ENCODE results near the gene CCDC192.

CCDC192 gene

DNA sequence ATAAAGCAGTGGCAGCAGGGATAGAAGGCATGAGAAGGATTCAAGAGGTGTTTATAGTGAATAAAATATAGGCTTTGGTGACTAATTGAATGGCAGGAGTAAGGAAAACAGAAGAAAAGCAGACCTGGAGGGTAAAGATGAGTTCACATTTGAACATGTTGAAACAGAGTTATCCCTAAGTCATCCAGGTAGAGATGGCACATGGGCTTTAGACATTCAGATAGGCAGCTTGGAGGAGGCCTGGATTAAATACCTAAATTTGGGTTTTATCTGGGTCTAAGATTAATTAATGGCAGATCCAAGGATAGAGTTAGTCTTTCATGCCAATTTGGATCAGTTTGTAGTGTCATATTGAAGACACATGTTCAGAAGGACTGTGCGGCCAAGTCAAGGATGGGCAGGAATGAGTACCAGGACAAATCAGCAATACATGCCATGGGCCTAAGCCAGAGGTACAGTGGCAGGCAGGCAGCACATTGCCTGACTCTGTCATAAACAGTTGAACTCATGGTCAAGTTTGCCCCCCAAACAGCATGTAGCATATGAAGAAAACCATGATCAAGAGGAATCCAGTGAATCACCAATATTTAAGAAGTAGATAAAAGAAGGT lies 264.9 kb downstream of the CCDC192 start:
- Histone ChIP-seq H3K4me3 (no peak overlapping the region), H3K4me1 (no peaks in the 10 kb centered on the region), H3K9me3 (peaks cover 9% of the 10 kb centered on the region), H4K20me1 (no peaks in the 10 kb centered on the region), H3K36me3 (peaks cover 7% of the 10 kb centered on the region), H3K4me2 (no peak overlapping the region), H3K27me3 (no peaks in the 10 kb centered on the region), H3K27ac (no peak overlapping the region), H3K9ac (no peak overlapping the region)
- no peak for TF ChIP-seq Cebpa-rat (IDR thresholded peaks at IDR 0.05)

- no peak overlapping the region for H3K4me2 ChIP-seq
- no peak for TF ChIP-seq Cebpa-rat (IDR thresholded peaks at IDR 0.05)
Observed at GRCh38 chr5:127969002-127969401, 265.8 kb downstream of the CCDC192 start.

DNA sequence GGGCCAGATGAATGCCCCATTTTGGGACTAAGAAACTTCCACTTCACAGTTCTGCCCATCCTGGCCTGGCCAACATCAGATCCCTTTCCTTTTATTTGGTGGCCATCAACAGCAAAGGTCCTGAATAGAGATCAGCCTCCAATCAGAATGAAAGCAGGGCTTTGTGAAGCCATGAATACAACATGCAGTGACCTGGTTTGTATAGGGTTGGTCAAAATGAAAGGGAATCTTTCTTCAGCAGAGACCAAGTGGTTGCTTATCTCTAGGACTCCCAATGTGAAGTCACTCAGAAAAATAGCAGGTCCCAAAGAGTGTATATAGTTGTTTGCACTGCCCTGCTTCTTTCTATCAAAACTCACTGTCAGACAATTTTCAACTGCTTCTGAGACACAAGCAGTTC lies 266.5 kb downstream of the CCDC192 start:
- Histone ChIP-seq H3K9me3 (peaks cover 9% of the 10 kb centered on the region), H3K36me3 (peaks cover 7% of the 10 kb centered on the region), H3K9ac (no peak overlapping the region), H3K27ac (no peak overlapping the region), H4K20me1 (no peaks in the 10 kb centered on the region), H3K4me2 (no peak overlapping the region), H3K27me3 (no peaks in the 10 kb centered on the region), H3K4me3 (no peak overlapping the region), H3K4me1 (no peaks in the 10 kb centered on the region)
- no peak for TF ChIP-seq Cebpa-rat (IDR thresholded peaks at IDR 0.05)

More at GRCh38 chr5:127969002-127969401, 265.8 kb downstream of the CCDC192 start:
- H3K4me1 ChIP-seq: no peaks in the 10 kb centered on the region
- no peak overlapping the region for H3K4me3 ChIP-seq
- H3K27ac ChIP-seq: no peak overlapping the region
- peaks cover 7% of the 10 kb centered on the region for H3K36me3 ChIP-seq
- H3K27me3 ChIP-seq: no peaks in the 10 kb centered on the region
- no peak overlapping the region for H3K9ac ChIP-seq
- no peaks in the 10 kb centered on the region for H4K20me1 ChIP-seq
- peaks cover 9% of the 10 kb centered on the region for H3K9me3 ChIP-seq

- Histone ChIP-seq H3K4me3 (no peak overlapping the region), H3K4me1 (no peaks in the 10 kb centered on the region), H3K27ac (no peak overlapping the region), H3K4me2 (no peak overlapping the region), H3K27me3 (no peaks in the 10 kb centered on the region), H3K9ac (no peak overlapping the region), H3K9me3 (peaks cover 9% of the 10 kb centered on the region), H3K36me3 (peaks cover 7% of the 10 kb centered on the region), H4K20me1 (no peaks in the 10 kb centered on the region)
- TF ChIP-seq Cebpa-rat (IDR thresholded peaks at IDR 0.05): no peak
Observed at GRCh38 chr5:127970081-127970480, 266.9 kb downstream of the CCDC192 start.

GRCh38 chr5:127970854-127971425 lies 267.7 kb downstream of the CCDC192 start:
- no peak overlapping the region for H3K27ac ChIP-seq
- no peak overlapping the region for H3K9ac ChIP-seq
- H3K4me3 ChIP-seq: no peak overlapping the region
- H4K20me1 ChIP-seq: no peaks in the 10 kb centered on the region
- H3K4me2 ChIP-seq: no peak overlapping the region
- no peak for TF ChIP-seq Cebpa-rat (IDR thresholded peaks at IDR 0.05)
- no peaks in the 10 kb centered on the region for H3K4me1 ChIP-seq
- H3K27me3 ChIP-seq: no peaks in the 10 kb centered on the region
- H3K36me3 ChIP-seq: peaks cover 5% of the 10 kb centered on the region
- peaks cover 8% of the 10 kb centered on the region for H3K9me3 ChIP-seq

GRCh38 chr5:127975961-127976360 lies 272.8 kb downstream of the CCDC192 start:
- Histone ChIP-seq H3K4me1 (no peaks in the 10 kb centered on the region), H3K9ac (no peak overlapping the region), H3K9me3 (no peaks in the 10 kb centered on the region), H3K4me3 (no peak overlapping the region), H3K36me3 (no peaks in the 10 kb centered on the region), H4K20me1 (no peaks in the 10 kb centered on the region), H3K4me2 (no peak overlapping the region), H3K27ac (no peak overlapping the region), H3K27me3 (no peaks in the 10 kb centered on the region)
- no peak for TF ChIP-seq Cebpa-rat (IDR thresholded peaks at IDR 0.05)

DNA sequence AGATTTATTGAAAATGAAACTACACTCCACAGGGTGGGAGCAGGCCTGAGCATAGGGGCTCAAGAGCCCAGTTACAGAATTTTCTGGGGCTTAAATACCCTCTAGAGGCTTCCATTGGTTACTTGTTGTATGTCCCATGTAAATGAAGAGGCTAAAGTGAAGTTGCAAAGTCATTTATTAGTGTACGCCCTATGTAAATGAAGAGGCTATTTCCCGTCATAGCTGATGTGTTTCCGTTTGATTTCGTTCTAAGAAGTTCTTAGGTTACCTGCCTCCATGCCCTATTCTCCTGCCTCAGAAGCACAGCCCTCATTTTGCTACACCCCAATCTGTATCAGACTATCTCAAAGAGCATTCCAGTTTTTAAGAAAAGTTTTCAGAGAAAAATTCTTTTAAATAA lies 273.3 kb downstream of the CCDC192 start:
- Histone ChIP-seq H3K27ac (no peak overlapping the region), H3K4me1 (no peaks in the 10 kb centered on the region), H3K4me2 (no peak overlapping the region), H3K4me3 (no peak overlapping the region), H3K36me3 (no peaks in the 10 kb centered on the region), H4K20me1 (no peaks in the 10 kb centered on the region), H3K9ac (no peak overlapping the region), H3K27me3 (no peaks in the 10 kb centered on the region), H3K9me3 (no peaks in the 10 kb centered on the region)
- TF ChIP-seq Cebpa-rat (IDR thresholded peaks at IDR 0.05): no peak

GRCh38 chr5:127976991-127977717 lies 274.0 kb downstream of the CCDC192 start:
- TF ChIP-seq Cebpa-rat (IDR thresholded peaks at IDR 0.05): no peak
- no peaks in the 10 kb centered on the region for H3K27me3 ChIP-seq
- H3K9ac ChIP-seq: no peak overlapping the region
- no peaks in the 10 kb centered on the region for H4K20me1 ChIP-seq
- no peak overlapping the region for H3K27ac ChIP-seq
- H3K4me2 ChIP-seq: no peak overlapping the region
- H3K9me3 ChIP-seq: no peaks in the 10 kb centered on the region
- no peaks in the 10 kb centered on the region for H3K4me1 ChIP-seq
- no peaks in the 10 kb centered on the region for H3K36me3 ChIP-seq
- H3K4me3 ChIP-seq: no peak overlapping the region

GRCh38 chr5:127978738-127979300 lies 275.6 kb downstream of the CCDC192 start:
- H3K27ac ChIP-seq: no peak overlapping the region
- no peaks in the 10 kb centered on the region for H3K27me3 ChIP-seq
- no peaks in the 10 kb centered on the region for H3K4me1 ChIP-seq
- no peak overlapping the region for H3K4me2 ChIP-seq
- no peaks in the 10 kb centered on the region for H3K9me3 ChIP-seq
- TF ChIP-seq Cebpa-rat (IDR thresholded peaks at IDR 0.05): no peak
- no peak overlapping the region for H3K9ac ChIP-seq
- H3K36me3 ChIP-seq: no peaks in the 10 kb centered on the region
- H4K20me1 ChIP-seq: no peaks in the 10 kb centered on the region
- H3K4me3 ChIP-seq: no peak overlapping the region

DNA sequence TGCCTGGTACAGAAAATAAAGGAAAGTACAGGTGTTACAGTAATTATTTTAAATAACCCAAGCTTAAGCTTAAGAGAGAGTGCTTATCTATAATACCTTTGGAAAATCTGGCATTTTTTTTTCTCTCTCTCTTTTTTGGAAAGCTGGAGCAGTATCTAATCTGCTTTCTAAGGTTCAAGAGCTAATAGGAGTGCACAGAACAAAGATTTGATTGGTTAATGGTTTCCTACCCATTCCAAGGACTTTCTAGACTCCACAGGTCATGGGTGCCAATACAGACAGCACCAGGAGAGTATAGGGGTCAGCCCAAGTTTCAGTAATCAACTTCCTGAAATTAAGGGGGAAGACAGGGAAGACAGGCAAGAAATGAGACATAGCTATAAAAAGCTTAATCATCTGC lies 276.3 kb downstream of the CCDC192 start:
- H3K36me3 ChIP-seq: no peaks in the 10 kb centered on the region
- no peaks in the 10 kb centered on the region for H4K20me1 ChIP-seq
- no peak overlapping the region for H3K27ac ChIP-seq
- H3K9ac ChIP-seq: no peak overlapping the region
- TF ChIP-seq Cebpa-rat (IDR thresholded peaks at IDR 0.05): no peak
- H3K4me1 ChIP-seq: no peaks in the 10 kb centered on the region
- no peaks in the 10 kb centered on the region for H3K9me3 ChIP-seq
- no peak overlapping the region for H3K4me2 ChIP-seq
- no peak overlapping the region for H3K4me3 ChIP-seq
- H3K27me3 ChIP-seq: no peaks in the 10 kb centered on the region
